Colon (tissue), 2 donors: Measurements from ENCODE around the gene SART1.

Experiments
- FAIRE-seq: peaks from 2 replicates; lab custom pipeline; 2012; peaks lifted over from hg19 to GRCh38; lab: Jason Lieb, UNC
- donor health status: control.
- donor health status: control.

SART1 gene

GRCh38 chr11:65961267-65962140 is at the start of gene SART1:
Gene SART1 (plus strand): TSS chr11:65961734. CDS start chr11:65961781, 47 bp downstream.
- FAIRE-seq, result no peak

DNA sequence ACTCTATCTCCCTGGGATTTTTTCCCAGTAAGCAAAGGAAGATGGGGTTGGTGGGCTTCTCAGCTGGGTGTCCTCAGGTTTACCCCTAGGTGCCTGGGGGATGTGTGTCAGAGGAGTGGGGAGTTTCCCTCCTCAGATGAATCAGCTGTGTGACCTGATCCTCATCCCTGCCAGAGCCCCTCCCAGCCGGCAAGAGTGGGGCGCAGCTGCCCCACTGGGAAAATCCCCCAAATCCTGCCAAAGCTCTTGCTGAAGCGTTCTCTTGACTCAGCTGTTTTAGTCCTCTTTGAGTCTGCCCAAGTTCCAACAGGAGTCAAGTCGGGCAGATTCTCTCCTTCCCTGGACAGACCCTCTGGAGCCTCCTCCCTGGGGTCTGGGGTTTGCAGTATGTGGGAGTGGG is 48.7 kb upstream of the SART1 start:
- no peak for FAIRE-seq

DNA sequence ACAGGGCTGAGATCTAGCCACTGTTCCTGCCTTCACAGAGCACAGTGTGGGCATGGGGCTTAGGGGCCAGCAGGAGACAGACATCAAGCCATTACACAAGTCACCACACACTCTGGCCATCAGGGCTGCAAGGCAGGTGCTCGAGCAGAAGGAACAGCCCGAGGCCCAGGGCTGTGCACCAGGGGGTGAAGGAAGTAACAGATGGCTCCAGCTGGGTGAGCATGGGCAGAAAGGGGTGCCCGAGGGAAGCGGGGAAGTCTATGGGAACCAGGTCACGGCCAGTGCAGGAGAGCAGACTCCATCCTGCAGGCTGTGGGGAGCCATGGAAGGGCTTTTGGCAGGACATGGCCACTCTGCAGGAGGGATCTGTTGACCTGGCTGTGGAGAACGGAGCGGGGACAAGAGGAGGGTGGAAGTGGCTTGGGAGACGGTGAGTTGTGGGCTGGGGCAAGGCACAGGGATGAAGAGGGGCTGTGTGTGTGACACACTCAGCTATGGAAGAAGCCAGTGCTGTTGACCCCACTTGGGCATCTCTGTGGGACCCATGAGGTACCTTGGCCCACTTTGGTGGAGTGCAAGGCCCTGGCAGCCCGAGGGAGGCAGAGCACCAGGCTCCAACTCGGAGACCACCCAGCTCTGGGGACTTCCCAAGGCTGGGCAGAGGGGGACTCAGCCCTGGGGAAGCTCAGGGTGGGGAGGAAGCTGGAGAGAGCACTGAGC is 46.3 kb upstream of the SART1 start:
- FAIRE-seq, result no peak

DNA sequence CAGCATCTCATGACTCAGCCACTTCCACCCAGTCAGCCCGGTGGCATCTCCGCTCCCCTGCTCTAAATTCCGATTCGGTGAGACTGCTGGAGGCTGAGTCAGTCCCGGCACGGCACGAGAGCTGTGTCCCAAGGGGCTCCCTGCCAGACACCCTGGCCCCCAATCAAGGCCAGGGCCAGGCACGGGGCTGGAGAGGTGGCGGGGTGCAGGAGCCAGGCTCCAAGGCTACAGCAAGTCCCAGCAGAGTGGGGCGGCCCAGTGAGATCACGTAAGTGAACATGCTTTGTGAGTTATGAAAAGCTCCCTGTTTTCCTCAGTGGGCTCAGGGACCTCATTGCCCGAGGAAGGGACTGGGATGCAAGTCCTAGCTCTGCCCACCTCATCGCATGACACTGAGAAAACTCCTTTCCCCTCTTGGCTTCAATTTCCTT is 45.7 kb upstream of the SART1 start:
- no peak for FAIRE-seq

DNA sequence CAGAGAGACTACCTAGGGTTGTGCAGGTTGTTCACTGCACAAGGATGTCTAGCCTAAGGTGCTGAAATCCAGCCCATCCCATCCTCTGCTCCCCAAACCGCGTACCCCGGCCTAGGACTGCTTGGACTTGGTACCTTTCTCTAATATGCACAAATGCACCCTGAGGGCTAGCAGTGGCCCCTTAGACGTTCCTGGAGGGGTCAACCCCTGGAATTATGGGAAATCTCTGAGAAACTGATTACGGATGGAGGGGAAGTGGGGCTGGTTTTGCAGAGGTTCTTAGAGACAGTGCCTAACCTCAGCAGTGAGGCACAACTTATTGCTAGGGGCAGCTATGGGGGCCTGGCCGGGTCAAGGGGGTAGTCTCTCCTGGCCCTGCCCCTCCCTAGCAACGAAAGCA is 45.1 kb upstream of the SART1 start:
- no peak for FAIRE-seq

DNA sequence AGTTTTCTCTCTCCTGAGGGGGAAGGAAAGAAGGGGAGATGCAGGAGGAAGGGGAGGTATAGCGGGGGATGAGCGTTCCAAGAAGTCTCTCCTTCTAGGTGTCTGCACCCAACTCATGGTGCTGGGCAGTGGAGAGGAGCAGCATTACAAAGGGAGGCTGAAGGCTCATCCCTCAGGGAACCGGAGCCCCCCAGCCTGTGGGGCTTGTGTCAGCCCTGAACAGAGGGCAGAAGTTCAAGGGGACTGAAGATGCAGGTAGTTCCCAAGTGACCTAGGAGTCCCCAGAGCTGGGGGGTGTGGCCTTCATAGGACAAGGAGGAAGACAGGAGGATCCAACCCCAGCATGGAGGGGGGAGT is 44.5 kb upstream of the SART1 start:
- no peak for FAIRE-seq

- FAIRE-seq, result no peak
Observed at GRCh38 chr11:65917434-65918210, 43.9 kb upstream of the SART1 start.

DNA sequence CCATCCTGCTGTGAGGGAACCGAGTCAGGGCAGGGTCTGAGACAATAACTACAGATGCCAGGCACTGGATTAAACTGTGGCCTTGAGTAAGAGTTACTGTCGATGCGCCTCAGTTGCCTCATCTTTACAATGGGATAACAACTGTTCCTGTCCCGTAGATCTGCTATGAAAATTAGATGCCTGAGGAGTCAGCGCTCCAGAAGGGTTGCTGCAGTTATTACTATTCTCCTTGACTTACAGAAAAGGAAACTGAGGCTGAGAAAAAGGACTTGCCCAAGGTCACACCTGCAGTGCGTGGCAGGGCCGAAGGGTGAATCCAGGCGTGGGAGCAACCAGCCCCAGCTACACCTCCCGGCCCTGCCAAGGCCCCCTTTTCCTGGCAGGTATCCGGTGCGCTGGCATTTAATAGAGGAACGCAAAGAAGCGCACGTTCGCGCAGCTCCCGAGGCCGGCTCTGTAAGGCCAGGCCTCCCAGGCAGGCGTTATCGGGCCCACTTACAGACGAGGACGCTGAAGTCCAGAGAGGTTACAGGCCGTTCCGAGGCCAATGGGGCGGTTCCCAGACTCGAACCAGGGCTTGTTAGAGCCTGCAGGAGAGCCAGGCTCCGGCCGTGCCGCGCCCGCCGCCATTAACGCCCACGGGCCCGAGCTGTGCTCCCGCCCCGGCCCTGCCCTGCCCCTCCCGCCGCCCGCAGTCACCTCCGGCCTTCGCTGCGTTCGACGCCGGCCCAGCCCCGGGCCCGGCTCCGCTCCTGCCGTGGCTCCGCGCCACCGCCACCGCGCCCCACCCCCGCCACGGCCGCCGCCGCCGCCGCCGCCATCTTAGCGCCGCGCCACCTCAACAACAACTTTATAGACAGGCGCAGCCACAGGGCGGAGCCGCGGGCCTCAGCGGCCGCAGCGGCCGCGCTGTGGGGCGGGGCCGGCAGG is 43.1 kb upstream of the SART1 start, which contains the start of gene C11orf68:
C11orf68 (minus strand) TSS at position 852 of the 930 bp plus-strand sequence; CDS start at position 821, 31 bp downstream.
- FAIRE-seq, result no peak

GRCh38 chr11:65919141-65919572 is 42.4 kb upstream of the SART1 start, which contains the start of gene DRAP1:
Gene DRAP1 (plus strand): TSS chr11:65919426. CDS start chr11:65919502, 76 bp downstream.
- FAIRE-seq, result no peak

DNA sequence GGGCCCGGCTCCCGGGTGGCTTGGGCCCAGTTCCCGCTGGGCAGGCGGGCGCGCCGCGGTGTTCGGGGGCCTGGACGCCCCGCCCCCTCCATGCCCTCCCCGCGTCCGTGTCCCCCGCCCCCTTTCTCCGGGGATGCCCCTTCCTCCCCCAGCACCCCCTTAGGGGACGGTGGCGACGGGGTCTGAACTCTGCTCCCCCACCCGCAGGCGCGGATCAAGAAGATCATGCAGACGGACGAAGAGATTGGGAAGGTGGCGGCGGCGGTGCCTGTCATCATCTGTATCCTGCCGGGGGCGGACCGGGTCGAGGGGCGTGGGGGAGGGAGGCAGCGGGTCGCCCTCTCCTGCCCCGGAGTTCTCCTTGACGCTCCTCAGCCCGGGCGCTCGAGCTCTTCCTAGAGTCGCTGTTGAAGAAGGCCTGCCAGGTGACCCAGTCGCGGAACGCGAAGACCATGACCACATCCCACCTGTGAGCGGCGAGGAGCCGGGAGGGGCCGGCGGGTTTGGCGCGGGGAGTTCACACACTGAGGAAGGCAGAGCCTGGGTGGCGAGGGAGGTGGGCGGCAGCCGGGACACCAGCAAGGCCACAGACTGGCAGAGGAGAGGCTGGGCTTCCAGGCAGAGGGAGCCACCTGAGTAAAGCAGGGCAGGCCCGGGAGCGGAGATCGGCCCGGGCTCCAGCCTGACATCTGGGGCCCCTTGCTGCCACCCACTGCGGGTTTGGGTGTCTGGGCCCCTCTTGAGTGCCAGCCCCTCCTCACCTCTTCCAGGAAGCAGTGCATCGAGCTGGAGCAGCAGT is 41.8 kb upstream of the SART1 start:
- FAIRE-seq, result no peak

GRCh38 chr11:65920372-65920802 is 41.1 kb upstream of the SART1 start:
- FAIRE-seq, result no peak

DNA sequence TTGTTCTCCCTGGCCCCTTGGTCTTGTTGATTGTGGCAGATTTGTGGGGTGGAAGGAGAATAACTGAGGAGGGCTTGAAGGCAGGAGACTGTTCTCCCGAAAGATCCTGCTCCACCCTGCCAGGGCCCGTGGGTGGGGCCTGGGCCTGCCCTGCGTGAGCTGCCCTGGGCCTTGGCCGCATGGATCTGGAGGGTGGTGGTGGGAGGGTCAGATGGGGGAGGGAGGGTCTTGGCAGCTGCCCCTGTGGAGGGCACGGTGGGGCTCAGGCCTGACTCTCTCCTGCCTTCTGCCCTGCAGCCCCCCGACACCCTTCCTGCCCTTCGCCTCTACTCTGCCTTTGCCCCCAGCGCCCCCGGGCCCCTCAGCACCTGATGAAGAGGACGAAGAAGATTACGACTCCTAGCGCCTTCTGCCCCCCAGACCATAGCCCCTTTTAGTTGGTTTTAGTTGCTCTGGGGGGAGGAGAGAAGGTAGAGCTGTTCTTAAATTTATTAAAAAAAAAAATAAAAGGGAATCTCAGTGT is 40.4 kb upstream of the SART1 start:
- FAIRE-seq, result no peak

GRCh38 chr11:65921876-65922275 is 39.7 kb upstream of the SART1 start:
- FAIRE-seq, result no peak

DNA sequence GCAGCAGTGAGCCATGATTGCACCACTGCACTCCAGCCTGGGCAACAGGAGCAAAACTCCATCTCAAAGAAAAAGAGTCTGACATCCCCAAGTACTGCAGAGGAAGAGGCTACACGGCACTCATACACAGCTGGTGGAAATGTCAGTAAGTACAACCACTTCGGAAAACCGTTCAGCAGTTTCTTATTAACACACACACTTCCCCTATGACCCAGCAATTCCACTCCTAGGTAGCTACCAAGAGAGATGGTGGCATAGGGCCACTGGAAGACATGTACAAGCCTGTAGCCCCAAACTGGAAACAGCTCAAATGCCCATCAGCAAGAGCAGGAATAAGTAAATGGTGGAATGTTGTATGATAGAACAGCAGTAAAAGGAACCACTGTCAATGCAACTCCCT is 39.0 kb upstream of the SART1 start:
- FAIRE-seq, result no peak

DNA sequence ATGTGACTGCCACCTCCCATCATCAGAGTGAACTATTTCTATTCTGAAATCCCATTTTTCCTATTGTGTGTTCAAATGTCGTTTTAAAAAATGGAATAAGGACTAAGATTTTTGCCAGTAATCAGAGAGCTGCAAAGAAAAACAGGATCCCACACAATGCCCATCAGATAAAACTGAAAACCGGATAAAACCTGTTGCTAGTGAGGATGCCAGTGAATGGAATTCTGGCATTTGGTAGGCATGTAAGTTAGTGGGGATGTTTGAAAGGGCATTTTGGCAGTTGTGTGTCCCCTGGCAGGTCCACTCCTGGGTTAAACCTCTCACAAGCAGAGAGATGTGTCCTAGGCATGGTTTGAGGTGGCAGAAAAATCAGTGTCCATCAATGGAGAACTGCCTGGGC is 36.1 kb upstream of the SART1 start:
- FAIRE-seq, result no peak

DNA sequence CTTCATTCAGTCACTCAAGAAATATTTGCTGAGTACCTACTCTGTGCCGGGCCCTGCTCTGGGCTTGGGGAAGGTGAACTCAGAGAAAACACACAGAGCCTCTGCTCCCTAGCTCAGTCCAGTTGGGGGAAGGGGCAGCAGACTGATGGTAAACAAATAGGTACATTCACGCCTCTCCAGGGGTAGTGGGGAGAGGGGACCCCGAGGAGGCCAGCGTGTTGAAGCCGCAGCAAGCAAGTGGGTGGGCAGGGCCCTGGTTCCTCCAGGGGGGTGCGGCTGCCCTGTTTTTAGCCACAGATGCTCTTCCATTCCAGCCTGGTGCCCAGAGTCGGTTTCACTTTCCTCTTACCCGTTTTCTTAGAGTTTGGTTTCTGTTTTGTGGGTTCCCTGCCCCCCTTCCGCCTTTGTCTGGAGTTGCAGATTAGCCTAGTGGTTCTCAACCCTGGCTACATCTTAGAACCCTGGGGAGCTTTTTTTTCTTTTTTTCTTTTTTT is 33.6 kb upstream of the SART1 start:
- FAIRE-seq, result no peak

- FAIRE-seq, result no peak
Observed at GRCh38 chr11:65928667-65929066, 32.9 kb upstream of the SART1 start.

DNA sequence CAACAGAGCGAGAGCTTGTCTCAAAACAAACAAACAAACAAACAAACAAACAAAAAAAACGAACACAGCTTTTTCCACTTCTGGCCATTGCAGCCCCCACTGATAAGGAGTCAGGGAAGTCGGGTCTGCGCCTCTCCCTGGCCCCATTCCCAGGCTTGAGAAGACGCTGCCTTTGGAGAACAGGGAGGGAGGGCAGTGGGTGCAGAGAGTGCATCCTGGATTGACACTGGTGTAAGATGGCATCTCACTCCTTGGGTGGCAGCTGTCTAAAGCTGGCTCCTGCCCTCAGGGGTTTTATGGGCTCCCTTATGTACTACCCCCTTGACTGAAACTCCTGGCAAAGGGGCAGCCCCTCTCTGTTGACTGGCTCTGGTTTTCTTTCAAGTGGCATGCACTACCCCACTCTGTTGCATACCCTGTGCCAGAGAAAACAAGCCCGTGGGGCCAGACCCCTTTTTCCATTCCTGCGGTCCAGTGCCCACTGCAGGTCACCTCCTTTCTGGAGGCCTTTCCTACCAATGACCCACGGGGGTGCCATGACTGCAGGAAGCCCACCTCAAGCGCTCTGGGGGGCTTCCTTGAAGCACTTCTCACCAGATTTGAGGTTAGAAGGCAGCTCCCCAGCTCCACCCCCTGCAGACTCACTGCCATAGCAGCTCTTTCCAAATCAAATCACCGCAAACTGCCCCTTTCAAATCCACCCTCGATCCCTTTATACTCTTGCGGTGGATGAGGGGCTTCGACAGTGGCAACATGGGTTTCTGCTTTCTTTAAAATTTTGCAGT is 29.6 kb upstream of the SART1 start:
- no peak for FAIRE-seq

- FAIRE-seq, result no peak
Observed at GRCh38 chr11:65932558-65932919, 29.0 kb upstream of the SART1 start.
